A549 treated with ZK216348 at 1 μM for 4 hours (cell line): ENCODE measurements around the gene YAP1. TPM values are rescaled to one million over a fixed set of nuclear protein-coding genes. Genes with fewer than 3 reads are reported as not detected.

ENCODE experiments used
- total RNA-seq: library from RNA; stranded (reverse); fragments of 200-300 nt; extraction: Qiagen RNA extraction; gene quantifications from 5 replicates; pipeline ENCODE4 v1.2.3, GENCODE V29; 2022; ENCODE audit warnings: low read depth

YAP1 gene
- total RNA-seq: 45.5 to 75.2 TPM (median 60.5 TPM) in 5 replicates

DNA sequence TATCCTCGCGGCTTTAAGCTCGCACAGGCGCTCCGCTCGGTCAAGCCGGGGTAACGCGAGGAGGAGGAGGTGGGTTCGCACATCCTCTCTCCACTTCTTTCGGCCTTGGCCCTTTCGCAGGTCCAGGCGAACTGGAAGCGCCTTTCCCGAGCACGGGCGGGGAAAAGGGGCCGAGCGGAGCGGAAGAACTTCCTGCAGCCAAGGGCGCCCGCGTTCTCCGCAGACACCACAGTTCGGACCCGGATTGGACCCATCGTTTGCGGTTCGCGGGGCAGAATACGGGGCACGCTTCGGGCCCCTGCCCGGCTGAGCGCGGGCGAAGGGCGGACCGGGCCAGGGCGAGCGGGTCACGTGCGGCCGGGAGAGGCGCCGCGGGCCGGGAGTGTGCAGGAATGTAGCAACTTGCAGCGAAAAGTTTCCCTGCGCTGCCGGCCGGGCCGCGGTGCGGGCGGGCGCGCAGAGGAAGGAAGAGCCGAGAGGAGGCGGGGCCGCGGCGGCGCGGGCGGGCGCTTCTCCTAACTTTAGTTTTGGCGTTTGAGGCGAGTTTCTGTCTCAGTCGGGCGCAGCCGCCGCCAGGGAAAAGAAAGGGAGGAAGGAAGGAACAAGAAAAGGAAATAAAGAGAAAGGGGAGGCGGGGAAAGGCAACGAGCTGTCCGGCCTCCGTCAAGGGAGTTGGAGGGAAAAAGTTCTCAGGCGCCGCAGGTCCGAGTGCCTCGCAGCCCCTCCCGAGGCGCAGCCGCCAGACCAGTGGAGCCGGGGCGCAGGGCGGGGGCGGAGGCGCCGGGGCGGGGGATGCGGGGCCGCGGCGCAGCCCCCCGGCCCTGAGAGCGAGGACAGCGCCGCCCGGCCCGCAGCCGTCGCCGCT is at the start of gene YAP1:
Gene YAP1 (plus strand): TSS at position 552 of the 865 bp plus-strand sequence. CDS start 402 bp downstream, outside the sequence.

Other genes with a start within 250 kb of the YAP1 start
- 2.8 to 3.8 TPM (median 3.4 TPM) in 5 replicates for gene CEP126, start 195.4 kb upstream of the YAP1 start, total RNA-seq
- 0.13 TPM in 1 of 5 replicates, not detected in the others for gene ANGPTL5, start 193.9 kb upstream of the YAP1 start, total RNA-seq
- 5.2 to 7.4 TPM (median 6.2 TPM) in 5 replicates for gene CFAP300, start 63.0 kb upstream of the YAP1 start, total RNA-seq
- gene BIRC3, start 207.0 kb downstream of the YAP1 start, total RNA-seq: 30.8 to 49.7 TPM (median 45.9 TPM) in 5 replicates
- 26.9 to 35.5 TPM (median 31.1 TPM) in 5 replicates for gene BIRC2, start 236.8 kb downstream of the YAP1 start, total RNA-seq